GM12872 (cell line): Measurements from ENCODE around the gene IMMP2L.

Source experiments
- TF ChIP-seq, protein P1 (sequence below): IDR thresholded peaks from 3 replicates; pipeline ENCODE4 v1.5.1; 2011; ENCODE audit warnings: low read depth, mild to moderate bottlenecking, low read length, moderate library complexity; ENCODE audit not compliant: insufficient read depth

IMMP2L gene

DNA sequence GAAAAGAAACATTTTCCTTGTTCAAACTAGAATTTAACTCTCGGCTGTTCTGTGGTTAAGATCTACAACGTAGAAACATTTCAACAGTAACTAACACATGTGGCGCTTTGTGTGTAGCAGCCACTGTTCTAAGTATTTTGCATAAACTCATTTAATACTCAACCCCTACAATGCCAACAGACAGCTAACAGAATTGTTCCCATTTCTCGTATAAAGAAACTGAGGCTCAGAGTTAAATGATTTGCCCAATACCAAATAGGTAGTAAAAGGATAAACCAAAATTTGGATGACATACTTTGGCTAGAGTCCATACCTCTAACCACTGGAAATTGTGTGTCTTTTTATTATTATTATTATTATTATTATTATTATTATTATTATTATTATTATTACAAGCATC is 543.8 kb downstream of the IMMP2L start:
- TF ChIP-seq, protein P1, sequence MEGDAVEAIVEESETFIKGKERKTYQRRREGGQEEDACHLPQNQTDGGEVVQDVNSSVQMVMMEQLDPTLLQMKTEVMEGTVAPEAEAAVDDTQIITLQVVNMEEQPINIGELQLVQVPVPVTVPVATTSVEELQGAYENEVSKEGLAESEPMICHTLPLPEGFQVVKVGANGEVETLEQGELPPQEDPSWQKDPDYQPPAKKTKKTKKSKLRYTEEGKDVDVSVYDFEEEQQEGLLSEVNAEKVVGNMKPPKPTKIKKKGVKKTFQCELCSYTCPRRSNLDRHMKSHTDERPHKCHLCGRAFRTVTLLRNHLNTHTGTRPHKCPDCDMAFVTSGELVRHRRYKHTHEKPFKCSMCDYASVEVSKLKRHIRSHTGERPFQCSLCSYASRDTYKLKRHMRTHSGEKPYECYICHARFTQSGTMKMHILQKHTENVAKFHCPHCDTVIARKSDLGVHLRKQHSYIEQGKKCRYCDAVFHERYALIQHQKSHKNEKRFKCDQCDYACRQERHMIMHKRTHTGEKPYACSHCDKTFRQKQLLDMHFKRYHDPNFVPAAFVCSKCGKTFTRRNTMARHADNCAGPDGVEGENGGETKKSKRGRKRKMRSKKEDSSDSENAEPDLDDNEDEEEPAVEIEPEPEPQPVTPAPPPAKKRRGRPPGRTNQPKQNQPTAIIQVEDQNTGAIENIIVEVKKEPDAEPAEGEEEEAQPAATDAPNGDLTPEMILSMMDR, result no peak

- TF ChIP-seq, protein P1, result no peak
These were observed 548.2 kb downstream of the IMMP2L start for GRCh38 chr7:111014079-111014478.

- TF ChIP-seq, protein P1, result no peak
These were observed 549.3 kb downstream of the IMMP2L start for GRCh38 chr7:111012799-111013675.

DNA sequence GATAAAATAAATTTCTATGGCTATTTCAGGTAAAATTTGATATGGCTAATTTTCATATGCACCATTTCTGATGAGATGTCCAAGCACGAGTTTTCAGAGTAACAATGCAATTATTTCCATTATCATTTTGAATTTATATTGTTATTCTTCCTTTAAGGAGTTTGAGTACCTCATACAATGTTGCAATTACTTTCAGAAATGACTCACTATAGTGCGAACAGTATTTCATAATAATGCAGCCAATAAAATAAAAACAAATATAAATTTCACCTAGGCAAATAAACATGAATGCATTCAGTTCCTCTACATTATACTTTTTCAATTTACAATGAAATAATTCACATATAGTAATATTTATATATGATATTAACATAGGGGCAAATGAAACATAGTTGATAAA is 550.1 kb downstream of the IMMP2L start:
- TF ChIP-seq, protein P1, result no peak

DNA sequence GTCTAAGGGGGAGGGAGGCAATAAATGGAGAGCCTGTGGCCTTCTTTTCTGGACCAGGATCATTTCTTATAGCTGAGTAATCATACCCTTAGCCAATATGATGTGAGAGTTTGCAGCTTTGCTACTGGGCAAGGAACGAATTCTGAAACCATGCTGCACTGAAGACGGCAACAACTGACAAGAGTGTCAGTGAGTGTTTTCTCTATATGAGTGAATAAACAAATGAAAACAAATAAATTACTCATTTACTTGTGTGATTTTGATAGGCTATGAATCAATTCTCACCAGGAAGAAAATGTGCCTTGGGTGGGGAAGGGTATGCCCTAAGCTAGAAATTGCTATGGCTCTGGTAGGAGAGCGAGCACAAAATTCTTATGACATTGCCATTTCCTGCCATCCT is 550.8 kb downstream of the IMMP2L start:
- TF ChIP-seq, protein P1, result no peak

DNA sequence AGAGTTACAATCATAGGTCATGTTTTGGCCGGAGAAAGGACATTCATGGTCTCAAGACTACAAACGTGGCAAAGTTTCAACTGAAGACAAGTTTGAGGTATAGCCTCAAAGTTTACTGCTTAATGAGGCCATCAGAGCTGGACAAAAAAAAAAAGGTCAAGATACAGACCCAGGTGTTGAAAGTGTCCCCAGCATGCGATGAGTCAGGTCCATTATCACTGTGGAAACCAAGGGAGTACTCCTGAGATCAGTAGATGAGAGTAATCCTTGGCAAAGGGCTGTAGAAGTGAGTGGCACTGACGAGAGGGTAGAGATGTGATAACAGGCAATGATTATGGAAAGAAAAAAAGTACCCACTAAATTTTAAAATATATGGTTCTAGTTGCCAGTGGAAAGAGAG is 551.5 kb downstream of the IMMP2L start:
- TF ChIP-seq, protein P1, result no peak

- TF ChIP-seq, protein P1, result no peak
These were observed 552.7 kb downstream of the IMMP2L start for GRCh38 chr7:111009526-111010040.
